Skeletal muscle tissue (tissue), 4 donors: Measurements from ENCODE around the gene METTL17. TPM values are rescaled to one million over a fixed set of nuclear protein-coding genes. Genes with fewer than 3 reads are reported as not detected.
A peak's percentile ranks its signal among the peaks of the same experiment; 100 is the strongest.

Source experiments
- H3K27ac ChIP-seq: one replicate; pipeline ENCODE4 v1.7.0; 2013; ENCODE audit warnings: mild to moderate bottlenecking, low read depth, low read length, inconsistent platforms
- H3K27me3 ChIP-seq, 3 donors: one replicate each; pipeline ENCODE4 v1.7.0; 2013; ENCODE audit warnings: low read length in 3 of 3; ENCODE audit not compliant: control insufficient read depth in 3 of 3, insufficient read depth in 3 of 3
- H3K36me3 ChIP-seq, 3 donors: one replicate each; pipeline ENCODE4 v1.7.0; 2013; ENCODE audit warnings: low read length in 3 of 3; ENCODE audit not compliant: control insufficient read depth in 3 of 3, insufficient read depth in 3 of 3
- H3K4me1 ChIP-seq, 3 donors: one replicate each; pipeline ENCODE4 v1.7.0; 2013; ENCODE audit warnings: low read length in 3 of 3, mild to moderate bottlenecking in 3 of 3; ENCODE audit not compliant: control insufficient read depth in 3 of 3, insufficient read depth in 3 of 3
- H3K4me3 ChIP-seq, 3 donors: one replicate each; pipeline ENCODE4 v1.7.0; 2013; ENCODE audit warnings: low read length in 3 of 3
- H3K9ac ChIP-seq, 3 donors: one replicate each; pipeline ENCODE4 v1.7.0; 2013; ENCODE audit warnings: low read length in 3 of 3, mild to moderate bottlenecking in 3 of 3, moderate library complexity in 2 of 3, low read depth in 1 of 3
- H3K9me3 ChIP-seq, 3 donors: one replicate each; pipeline ENCODE4 v1.7.0; 2013; ENCODE audit warnings: low read length in 3 of 3; ENCODE audit not compliant: control insufficient read depth in 3 of 3
- total RNA-seq: library from RNA; depleted of rRNA; stranded (reverse); fragments of >200 nt; gene quantifications from one replicate; pipeline ENCODE4 v1.2.3, GENCODE V29; 2014
- donor health status: Osteomylitis.

Gene METTL17
- total RNA-seq, 1 donor from 2014 or later, result 45.4 TPM

DNA sequence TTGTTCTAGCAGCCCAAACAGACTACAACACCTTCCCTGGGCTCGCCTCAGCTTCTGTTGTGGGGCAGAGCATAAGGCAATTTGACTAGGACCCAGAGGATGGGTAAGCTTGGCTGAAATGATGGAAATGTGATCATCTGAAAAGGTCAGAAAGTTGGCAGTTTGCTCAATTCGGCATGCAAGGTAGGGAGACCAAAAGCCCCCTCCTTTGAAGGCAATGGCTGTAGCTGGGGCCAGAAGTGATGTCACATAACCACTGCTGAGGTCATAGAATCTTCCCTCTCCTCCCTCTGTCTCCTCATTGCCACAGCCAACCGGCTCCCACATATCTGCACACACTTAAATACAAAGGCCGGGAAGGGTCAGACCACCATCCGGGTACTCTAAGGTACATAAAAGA lies 40.1 kb downstream of the METTL17 start, which contains the start of gene TPPP2:
TPPP2 (plus strand) TSS at position 301 of the 400 bp plus-strand sequence. CDS start 365 bp downstream, outside the sequence.
- H3K36me3 ChIP-seq, result no peaks in the 10 kb centered on the region
- no peak within 1 kb of the TSS for H3K9ac ChIP-seq
- H3K4me1 ChIP-seq, result peaks cover 25 to 51% (median 48%) of the 10 kb centered on the region in 3 donors
- H3K27me3 ChIP-seq, result no peaks in the 10 kb centered on the region
- H3K4me3 ChIP-seq, result no peak within 1 kb of the TSS
- H3K9me3 ChIP-seq, result no peaks in the 10 kb centered on the region
- no peak within 1 kb of the TSS for H3K27ac ChIP-seq

DNA sequence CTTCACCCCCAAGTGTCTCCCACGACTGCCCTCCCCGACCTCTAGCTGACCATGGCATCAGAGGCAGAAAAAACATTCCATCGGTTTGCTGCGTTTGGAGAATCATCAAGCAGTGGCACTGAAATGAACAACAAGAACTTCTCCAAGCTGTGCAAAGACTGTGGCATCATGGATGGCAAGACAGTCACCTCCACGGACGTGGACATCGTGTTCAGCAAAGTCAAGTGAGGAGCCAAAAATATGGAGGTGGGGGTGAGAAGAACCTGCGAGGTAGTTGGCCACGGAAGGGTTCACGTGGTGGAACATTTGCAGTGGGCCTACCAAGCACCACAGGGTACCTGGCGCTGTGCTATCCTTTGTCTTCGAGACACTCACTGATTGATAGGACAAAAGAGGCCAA lies 40.8 kb downstream of the METTL17 start:
- no peak overlapping the region for H3K9ac ChIP-seq
- H3K27me3 ChIP-seq, result no peaks in the 10 kb centered on the region
- H3K4me3 ChIP-seq, result no peak overlapping the region
- no peaks in the 10 kb centered on the region for H3K36me3 ChIP-seq
- no peaks in the 10 kb centered on the region for H3K9me3 ChIP-seq
- peaks cover 25 to 51% (median 48%) of the 10 kb centered on the region in 3 donors for H3K4me1 ChIP-seq
- H3K27ac ChIP-seq, result no peak overlapping the region

DNA sequence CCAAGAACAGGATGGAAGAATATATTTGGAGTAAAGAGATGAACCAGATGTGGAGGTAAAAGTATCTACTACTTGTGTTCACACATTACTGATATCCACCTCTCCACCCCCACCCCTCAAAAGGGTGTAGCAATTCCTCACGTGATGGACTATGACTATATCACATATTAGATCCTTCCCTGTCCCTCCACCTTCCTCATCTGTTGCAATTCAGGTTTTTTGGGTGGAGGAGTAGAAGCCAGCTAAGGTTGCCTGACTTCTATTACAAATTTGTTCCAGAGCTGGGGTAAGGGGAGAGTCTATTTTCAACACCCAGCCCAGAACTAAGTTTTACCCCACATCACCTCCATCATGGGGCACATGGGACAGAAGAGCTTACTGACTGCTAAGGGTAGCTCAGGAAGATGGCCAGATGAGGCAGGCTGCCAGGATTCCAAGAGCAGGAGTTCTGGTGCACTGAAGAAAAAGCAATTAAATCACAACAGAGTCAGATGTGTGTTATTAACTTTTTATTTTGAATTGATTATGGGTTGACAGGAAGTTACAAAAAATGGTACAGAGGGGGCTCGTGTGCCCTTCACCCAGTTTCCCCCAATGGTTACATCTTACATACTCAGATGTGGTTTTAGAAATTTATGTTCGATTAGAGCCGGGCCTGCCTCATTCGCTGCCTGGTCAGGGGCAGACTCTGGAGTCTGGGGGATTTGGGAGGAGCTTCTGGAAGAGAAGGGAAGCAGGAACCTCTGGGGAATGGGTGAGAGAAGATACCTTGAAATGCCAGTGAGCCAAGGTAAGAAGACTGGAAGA lies 42.7 kb downstream of the METTL17 start:
- no peak overlapping the region for H3K4me3 ChIP-seq
- no peaks in the 10 kb centered on the region for H3K9me3 ChIP-seq
- H3K27ac ChIP-seq, result no peak overlapping the region
- no peaks in the 10 kb centered on the region for H3K36me3 ChIP-seq
- H3K9ac ChIP-seq, result peak overlapping the region in 1 of 3 donors; percentile 9
- peaks cover 18 to 41% (median 40%) of the 10 kb centered on the region in 3 donors for H3K4me1 ChIP-seq
- no peaks in the 10 kb centered on the region for H3K27me3 ChIP-seq

DNA sequence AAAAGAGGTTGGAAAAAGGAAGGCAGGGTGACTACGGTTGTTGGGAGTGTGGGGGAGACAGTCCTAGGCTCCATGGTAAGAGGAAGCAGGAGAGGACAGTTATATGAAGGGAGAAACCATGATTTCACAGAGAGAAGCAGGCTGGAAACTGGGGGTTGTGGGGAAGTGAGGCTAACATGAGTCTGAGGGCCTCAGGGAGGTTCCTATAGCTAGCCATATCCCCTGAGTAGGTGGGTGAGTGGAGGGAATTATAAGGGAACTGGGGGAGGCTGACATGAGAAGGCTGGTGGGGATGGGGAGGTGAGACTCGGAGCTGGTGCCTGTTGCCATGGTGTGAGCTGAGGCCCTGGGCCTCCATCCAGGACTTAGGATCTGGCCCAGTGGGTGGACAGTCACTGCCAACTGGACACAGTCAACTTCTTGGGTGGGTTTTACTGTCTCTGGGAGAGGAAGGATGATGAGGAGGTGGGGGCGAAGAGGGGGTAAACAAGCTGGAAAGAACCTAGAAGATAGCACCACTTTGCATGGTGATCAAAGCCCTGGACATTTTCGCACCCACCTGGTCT lies 43.4 kb downstream of the METTL17 start:
- Histone ChIP-seq H3K9me3 (no peaks in the 10 kb centered on the region), H3K27ac (no peak overlapping the region), H3K4me1 (peaks cover 25 to 46% (median 42%) of the 10 kb centered on the region in 3 donors), H3K36me3 (no peaks in the 10 kb centered on the region), H3K9ac (no peak overlapping the region), H3K4me3 (no peak overlapping the region), H3K27me3 (no peaks in the 10 kb centered on the region)

DNA sequence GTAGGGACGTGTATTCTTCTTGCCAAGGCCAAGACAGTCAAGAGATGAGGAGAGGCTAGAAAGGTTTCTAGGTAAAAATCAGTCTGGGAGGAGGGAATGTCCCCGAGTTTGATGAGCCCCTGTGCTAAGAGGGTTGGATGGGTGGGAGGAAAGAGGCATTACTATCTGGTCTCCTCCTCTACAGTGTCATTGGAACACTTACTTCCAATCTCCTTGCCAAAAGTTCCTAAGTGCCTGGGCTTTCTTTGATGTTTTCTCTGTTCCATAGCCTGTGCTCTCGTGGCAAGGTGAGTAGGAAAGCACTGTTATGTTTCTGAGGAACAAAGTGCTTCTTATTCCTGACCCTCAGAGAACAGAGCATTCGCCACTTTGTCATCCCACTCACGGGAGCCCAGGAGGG lies 44.9 kb downstream of the METTL17 start, which contains the start of gene RNASE13:
RNASE13 (minus strand) TSS at position 101 of the 400 bp plus-strand sequence. CDS start 519 bp downstream, outside the sequence.
- peaks cover 39 to 53% (median 53%) of the 10 kb centered on the region in 3 donors for H3K4me1 ChIP-seq
- H3K4me3 ChIP-seq, result no peak within 1 kb of the TSS
- H3K27me3 ChIP-seq, result no peaks in the 10 kb centered on the region
- no peak within 1 kb of the TSS for H3K9ac ChIP-seq
- H3K36me3 ChIP-seq, result no peaks in the 10 kb centered on the region
- no peak within 1 kb of the TSS for H3K27ac ChIP-seq
- no peaks in the 10 kb centered on the region for H3K9me3 ChIP-seq

DNA sequence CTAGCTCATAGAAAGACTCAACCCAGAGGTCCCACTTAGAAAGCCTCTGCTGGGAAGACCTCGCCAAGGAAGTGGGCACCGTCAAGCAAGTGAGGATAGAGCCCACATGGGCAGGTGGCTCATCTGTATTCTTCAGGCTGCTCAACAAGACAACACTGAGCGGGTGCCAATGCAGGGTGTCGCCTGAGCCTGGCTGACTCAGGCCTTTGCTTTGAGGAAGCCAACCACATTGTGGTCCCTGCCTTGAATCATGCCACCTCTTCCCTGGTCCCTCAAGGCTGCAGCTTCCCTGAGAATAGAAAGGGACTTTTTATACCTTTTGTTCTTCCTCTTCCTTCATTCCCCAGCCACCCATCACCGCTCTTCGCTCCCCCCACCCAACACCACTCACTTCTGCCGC lies 47.0 kb downstream of the METTL17 start:
- H3K9ac ChIP-seq, result no peak overlapping the region
- H3K4me3 ChIP-seq, result no peak overlapping the region
- no peaks in the 10 kb centered on the region for H3K27me3 ChIP-seq
- no peaks in the 10 kb centered on the region for H3K36me3 ChIP-seq
- peak overlapping the region; percentile 38 for H3K27ac ChIP-seq
- H3K4me1 ChIP-seq, result peaks cover 47 to 66% (median 52%) of the 10 kb centered on the region in 3 donors
- H3K9me3 ChIP-seq, result no peaks in the 10 kb centered on the region

DNA sequence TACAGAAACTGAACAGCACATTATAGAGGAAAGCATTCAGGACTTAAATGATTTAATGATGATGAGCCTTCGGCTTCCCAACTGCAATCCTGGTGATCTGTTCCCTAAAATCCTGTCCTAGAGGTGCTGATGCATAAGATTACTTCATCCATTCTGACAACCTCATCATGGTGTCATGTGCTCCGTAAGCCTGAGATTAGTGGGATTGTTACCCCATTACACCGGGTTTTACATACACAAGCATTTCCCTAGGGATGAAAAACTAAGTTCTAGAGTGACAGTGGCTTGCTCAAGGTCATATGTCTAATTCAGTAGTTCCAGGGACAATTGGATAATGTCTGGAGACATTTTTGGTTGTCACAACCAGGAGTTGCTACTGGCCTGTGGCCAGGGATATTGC lies 47.4 kb downstream of the METTL17 start:
- no peak overlapping the region for H3K4me3 ChIP-seq
- no peaks in the 10 kb centered on the region for H3K36me3 ChIP-seq
- H3K9me3 ChIP-seq, result no peaks in the 10 kb centered on the region
- H3K27ac ChIP-seq, result peak overlapping the region; percentile 38
- no peaks in the 10 kb centered on the region for H3K27me3 ChIP-seq
- no peak overlapping the region for H3K9ac ChIP-seq
- peaks cover 48 to 66% (median 51%) of the 10 kb centered on the region in 3 donors for H3K4me1 ChIP-seq

DNA sequence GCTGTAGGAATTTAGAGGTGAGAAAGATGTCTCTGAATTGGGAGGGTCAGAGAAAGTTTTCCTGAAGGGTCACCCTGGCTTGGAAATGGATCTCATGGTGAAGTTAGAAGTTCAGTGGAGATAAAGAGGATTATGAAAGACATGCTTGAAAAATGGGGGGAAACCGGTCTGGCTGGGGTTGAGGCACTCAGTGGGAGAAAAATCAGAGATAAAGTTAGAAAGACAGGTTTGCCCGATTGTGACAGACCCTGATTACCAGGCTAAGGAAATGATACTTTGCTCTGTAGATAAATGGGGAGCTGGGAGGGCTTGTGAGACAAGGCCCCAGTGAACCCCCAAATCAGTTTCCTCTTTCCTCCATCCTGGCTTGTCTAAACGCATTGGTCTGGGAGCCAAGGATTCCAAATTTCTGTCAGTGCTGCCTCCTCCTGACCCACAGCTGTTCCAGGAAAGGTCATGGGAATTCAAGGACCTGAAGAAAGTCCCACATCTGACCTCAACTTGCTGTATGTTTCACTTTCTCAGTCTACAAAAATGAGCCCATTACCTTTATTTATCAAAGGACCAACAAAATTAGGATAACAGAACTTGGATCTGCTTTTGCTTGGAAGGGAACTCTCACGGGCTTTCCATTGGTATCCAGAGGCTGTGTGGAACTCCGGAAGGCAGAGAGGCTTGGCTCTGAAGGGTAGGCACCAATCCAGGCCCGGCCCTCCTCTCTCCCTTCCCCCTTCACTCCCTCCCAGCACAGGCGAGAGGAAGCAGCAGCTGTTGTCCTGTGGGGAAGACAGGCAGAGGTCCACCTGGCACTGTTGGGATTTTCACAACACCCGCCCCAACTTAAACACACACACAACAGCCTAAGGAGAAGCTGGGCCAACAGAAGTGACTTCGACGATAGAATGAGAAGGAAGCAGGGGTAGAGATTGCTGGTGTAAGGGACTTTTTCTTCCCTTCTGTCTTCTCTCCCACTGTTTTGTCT lies 49.0 kb downstream of the METTL17 start:
- H3K4me1 ChIP-seq, result peaks cover 46 to 67% (median 58%) of the 10 kb centered on the region in 3 donors
- H3K4me3 ChIP-seq, result peak overlapping the region; percentile 10 to 62 (median 46)

DNA sequence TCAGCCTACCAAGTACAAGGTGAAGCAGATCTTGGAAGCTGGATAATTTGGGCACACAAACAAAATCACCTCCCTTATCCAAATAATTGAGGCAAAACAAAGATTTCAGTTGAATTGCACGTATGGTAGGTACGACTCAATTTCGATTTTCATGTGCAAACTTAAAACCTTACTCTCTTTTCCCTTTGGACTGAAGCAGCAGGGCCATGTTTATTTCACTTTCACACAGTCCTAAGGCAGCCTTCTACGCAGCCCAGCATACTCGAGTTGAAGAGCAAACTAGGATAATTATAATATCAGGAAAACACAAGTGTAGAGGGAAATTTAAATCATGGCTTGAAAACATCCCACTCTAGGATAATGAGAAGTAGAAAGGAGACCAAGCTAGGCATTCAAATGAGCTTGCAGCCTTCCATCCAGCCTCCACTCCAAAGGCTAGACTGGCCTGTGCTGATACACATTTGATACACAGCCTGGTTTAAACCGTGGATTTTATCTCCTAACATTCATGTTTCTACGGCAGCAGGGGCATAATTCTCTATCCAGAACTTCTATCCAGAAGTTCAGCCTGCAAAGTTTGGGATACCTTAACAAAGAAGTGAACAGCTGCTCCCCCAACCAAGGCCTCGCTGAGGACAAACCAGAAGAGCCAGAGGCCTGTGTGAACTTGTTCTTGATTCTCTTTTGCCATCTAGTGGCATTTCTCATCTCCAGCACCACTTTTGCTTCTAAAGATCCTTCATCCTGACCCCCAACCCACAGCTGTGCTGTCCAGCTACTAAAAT lies 50.0 kb downstream of the METTL17 start:
- H3K27ac ChIP-seq, result peak overlapping the region; percentile 82
- H3K27me3 ChIP-seq, result no peaks in the 10 kb centered on the region
- peaks cover 51 to 78% (median 68%) of the 10 kb centered on the region in 3 donors for H3K4me1 ChIP-seq
- H3K9ac ChIP-seq, result peak overlapping the region; percentile 17 to 77 (median 76)
- no peaks in the 10 kb centered on the region for H3K9me3 ChIP-seq
- H3K36me3 ChIP-seq, result no peaks in the 10 kb centered on the region
- H3K4me3 ChIP-seq, result peak overlapping the region; percentile 10 to 62 (median 36)

More for the DNA sequence above, 49.0 kb downstream of the METTL17 start:
- no peaks in the 10 kb centered on the region for H3K27me3 ChIP-seq
- no peaks in the 10 kb centered on the region for H3K36me3 ChIP-seq
- peak overlapping the region; percentile 82 for H3K27ac ChIP-seq
- H3K9me3 ChIP-seq, result no peaks in the 10 kb centered on the region
- H3K9ac ChIP-seq, result peak overlapping the region; percentile 32 to 77 (median 76)
